ENCODE data around the gene SMIM33. TPM values are rescaled to one million over a fixed set of nuclear protein-coding genes. Genes with fewer than 3 reads are reported as not detected.
A peak's percentile ranks its signal among the peaks of the same experiment; 100 is the strongest.

SMIM33 gene
- total and polyA plus RNA-seq, 9 of the 15 experiments (the other 6 are each of a cell fraction or from before 2014, with no cell fraction given): not detected

DNA sequence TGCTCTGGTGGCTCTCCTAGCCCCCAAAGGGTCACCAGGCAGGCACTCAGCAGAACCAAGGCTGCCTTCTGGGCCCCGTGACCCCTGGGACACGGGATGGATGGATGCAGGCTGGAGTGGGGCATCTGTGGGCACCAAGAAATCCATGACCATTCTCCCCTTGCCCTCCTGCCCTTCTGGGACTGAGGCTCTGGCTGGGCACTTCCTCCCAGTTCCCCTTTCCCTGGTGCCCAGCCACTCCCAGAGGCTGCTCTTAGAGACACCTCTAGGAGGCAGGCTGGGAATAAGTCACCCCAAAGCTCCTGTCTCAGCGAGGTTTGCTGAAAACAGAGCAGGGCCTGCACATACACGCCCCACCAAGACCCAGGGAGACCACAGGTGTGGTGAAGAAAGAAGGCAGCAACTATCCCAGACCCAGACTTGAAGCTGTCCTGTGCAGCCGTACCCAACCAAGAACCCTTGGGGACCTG is 10.8 kb downstream of the SMIM33 start:
- H3K4me1 ChIP-seq (replicated peaks in 1 of 2; ENCODE audit: control insufficient read depth in 2 of 2, insufficient read depth in 2 of 2, low read length in 2 of 2): peaks cover 52 to 59% of the 10 kb centered on the region in 2 experiments
- FAIRE-seq (no peak), DNase-seq (ENCODE audit: extremely low read depth in 1 of 4, low spot score in 3 of 4) (peak; percentile 34 to 63 (median 43)), ATAC-seq (peak; percentile 68)
- peak overlapping the region; percentile 91 for H3K4me2 ChIP-seq (ENCODE audit: insufficient read depth, low read length)
- H3K9ac ChIP-seq (ENCODE audit: insufficient read depth in 1 of 2, low read depth in 2 of 2, low read length in 2 of 2): peak overlapping the region; percentile 80 to 91
- WGBS (ENCODE audit: insufficient coverage, low coverage, missing lambda C conversion rate): 23% methylated on average over 5 of the region's 5 CpGs
- intact Hi-C loops (cut with micrococcal nuclease) (loop anchor here (1.0 to 2.0 kb wide), 3 partner anchors 21 to 82 kb away; no protein-coding TSS in a partner anchor), in situ Hi-C loops (cut with MboI) (no loop called here)
- no peaks in the 10 kb centered on the region for H3K27me3 ChIP-seq (ENCODE audit: control insufficient read depth in 2 of 2, insufficient read depth in 2 of 2, low read length in 2 of 2)
- ChIA-PET CTCF (ENCODE audit: low intra/inter-chr PET ratio) (no interaction called here), POLR2A (interaction anchor here (0.6 to 2.4 kb wide), 12 partner anchors 11 to 730 kb away, joined by 3 to 23 read pairs (median 4); partner anchors contain the start of gene SMIM33)
- peak overlapping the region; percentile 58 for H3K4me3 ChIP-seq
- peaks cover 43% of the 10 kb centered on the region for H3K79me2 ChIP-seq (ENCODE audit: control insufficient read depth, insufficient read depth, low read length)
- peak overlapping the region; percentile 99 for H2AFZ ChIP-seq (ENCODE audit: low read depth, low read length)
- H3K9me1 ChIP-seq (ENCODE audit: control insufficient read depth, insufficient read depth, low read length): no peaks in the 10 kb centered on the region
- no peaks in the 10 kb centered on the region for H4K20me1 ChIP-seq (replicated peaks; ENCODE audit: control insufficient read depth, insufficient read depth, low read length)
- no TSS peak for BruUV-seq (replicated peaks)
- H3K27ac ChIP-seq (ENCODE audit: extremely low read depth, low read depth, low read length): peak overlapping the region; percentile 98
- H3K36me3 ChIP-seq (ENCODE audit: control insufficient read depth, insufficient read depth, low read length): peaks cover 31% of the 10 kb centered on the region; the same call in 2 of the 3 replicates
- H3K9me3 ChIP-seq (replicated peaks; ENCODE audit: control insufficient read depth, insufficient read depth, low read depth, low read length): no peaks in the 10 kb centered on the region
- TF ChIP-seq PHB2 (IDR thresholded peaks at IDR 0.05; ENCODE audit: low read depth): no peak
- TF ChIP-seq NFRKB (IDR thresholded peaks at IDR 0.05; ENCODE audit: low read depth): no peak; the same call in 1 of the 2 replicates
- TF ChIP-seq KAT8 (IDR thresholded peaks at IDR 0.05; ENCODE audit: low read depth): no peak
- TF ChIP-seq, protein P1, sequence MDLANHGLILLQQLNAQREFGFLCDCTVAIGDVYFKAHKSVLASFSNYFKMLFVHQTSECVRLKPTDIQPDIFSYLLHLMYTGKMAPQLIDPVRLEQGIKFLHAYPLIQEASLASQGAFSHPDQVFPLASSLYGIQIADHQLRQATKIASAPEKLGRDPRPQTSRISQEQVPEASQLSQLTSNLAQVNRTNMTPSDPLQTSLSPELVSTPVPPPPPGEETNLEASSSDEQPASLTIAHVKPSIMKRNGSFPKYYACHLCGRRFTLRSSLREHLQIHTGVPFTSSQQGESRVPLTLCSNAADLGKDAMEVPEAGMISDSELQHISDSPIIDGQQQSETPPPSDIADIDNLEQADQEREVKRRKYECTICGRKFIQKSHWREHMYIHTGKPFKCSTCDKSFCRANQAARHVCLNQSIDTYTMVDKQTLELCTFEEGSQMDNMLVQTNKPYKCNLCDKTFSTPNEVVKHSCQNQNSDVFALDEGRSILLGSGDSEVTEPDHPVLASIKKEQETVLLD (IDR thresholded peaks at IDR 0.05): 0 out of 2 replicates have a peak, but pooled peaks have one; percentile 5
- peak; percentile 67 for TF ChIP-seq RBFOX2 (IDR thresholded peaks at IDR 0.05; ENCODE audit: low read depth, low read length)
- no peak for TF ChIP-seq ZEB2 (IDR thresholded peaks at IDR 0.05)
- no peak for TF ChIP-seq MEF2D (tag; conservative IDR thresholded peaks at IDR 0.05; ENCODE audit: low read depth)
- no peak for TF ChIP-seq BACH1 (tag; IDR thresholded peaks at IDR 0.05)
- no peak for TF ChIP-seq ZNF655 (CRISPR knock-in tag; IDR thresholded peaks at IDR 0.05)
- TF ChIP-seq, protein P2, sequence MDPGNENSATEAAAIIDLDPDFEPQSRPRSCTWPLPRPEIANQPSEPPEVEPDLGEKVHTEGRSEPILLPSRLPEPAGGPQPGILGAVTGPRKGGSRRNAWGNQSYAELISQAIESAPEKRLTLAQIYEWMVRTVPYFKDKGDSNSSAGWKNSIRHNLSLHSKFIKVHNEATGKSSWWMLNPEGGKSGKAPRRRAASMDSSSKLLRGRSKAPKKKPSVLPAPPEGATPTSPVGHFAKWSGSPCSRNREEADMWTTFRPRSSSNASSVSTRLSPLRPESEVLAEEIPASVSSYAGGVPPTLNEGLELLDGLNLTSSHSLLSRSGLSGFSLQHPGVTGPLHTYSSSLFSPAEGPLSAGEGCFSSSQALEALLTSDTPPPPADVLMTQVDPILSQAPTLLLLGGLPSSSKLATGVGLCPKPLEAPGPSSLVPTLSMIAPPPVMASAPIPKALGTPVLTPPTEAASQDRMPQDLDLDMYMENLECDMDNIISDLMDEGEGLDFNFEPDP (CRISPR knock-in tag; IDR thresholded peaks at IDR 0.05): no peak
- TF ChIP-seq SMAD4 (CRISPR knock-in tag; conservative IDR thresholded peaks at IDR 0.05): no peak
- no peak for TF ChIP-seq FOSL1 (tag; conservative IDR thresholded peaks at IDR 0.05)
- no peak for TF ChIP-seq MAFG (tag; conservative IDR thresholded peaks at IDR 0.05)
- TF ChIP-seq PPARD (CRISPR knock-in tag; IDR thresholded peaks at IDR 0.05): no peak
- TF ChIP-seq ZNF174 (CRISPR knock-in tag; IDR thresholded peaks at IDR 0.05): no peak
- TF ChIP-seq FOXA3 (CRISPR knock-in tag; conservative IDR thresholded peaks at IDR 0.05 in 1 of 2, IDR thresholded peaks at IDR 0.05 in 1 of 2): no peak
- TF ChIP-seq ZKSCAN8 (CRISPR knock-in tag; IDR thresholded peaks at IDR 0.05): no peak
- no peak; the same call in 1 of the 2 replicates for TF ChIP-seq ZBTB1 (CRISPR knock-in tag; IDR thresholded peaks at IDR 0.05; ENCODE audit: borderline replicate concordance, low read depth)
- TF ChIP-seq IRF2 (CRISPR knock-in tag; IDR thresholded peaks at IDR 0.05): no peak
- no peak for TF ChIP-seq ZNF699 (CRISPR knock-in tag; IDR thresholded peaks at IDR 0.05; ENCODE audit: insufficient replicate concordance)
- no peak; the same call in 1 of the 2 replicates for TF ChIP-seq CBX1 (IDR thresholded peaks at IDR 0.05; ENCODE audit: low read depth)

Data from K562 (cell line).